ENCODE data around the gene PAQR7. TPM values are rescaled to one million over a fixed set of nuclear protein-coding genes. Genes with fewer than 3 reads are reported as not detected.

The PAQR7 gene
- total RNA-seq, 2 donors from 2014 or later: 5.2 to 6.3 TPM

- H3K4me3 Mint-ChIP-seq: no peak overlapping the region
- H3K27me3 Mint-ChIP-seq: no peaks in the 10 kb centered on the region
- H3K36me3 Mint-ChIP-seq: no peaks in the 10 kb centered on the region
- H3K27ac Mint-ChIP-seq: no peak overlapping the region
- peaks cover 8 to 11% of the 10 kb centered on the region in 2 donors for H3K4me1 Mint-ChIP-seq (ENCODE audit: low read depth in 2 of 2)
- no peaks in the 10 kb centered on the region for H3K9me3 Mint-ChIP-seq
- peak; percentile 98 for ATAC-seq
- DNase-seq (ENCODE audit: low spot score): peak; percentile 87
Observed at GRCh38 chr1:25895365-25895990, 20.0 kb upstream of the PAQR7 start.

GRCh38 chr1:25893116-25893515 is 17.6 kb upstream of the PAQR7 start:
- no peaks in the 10 kb centered on the region for H3K36me3 Mint-ChIP-seq

GRCh38 chr1:25891606-25892005 is 16.1 kb upstream of the PAQR7 start:
- DNase-seq (ENCODE audit: low spot score) (no peak), ATAC-seq (no peak)
- no peaks in the 10 kb centered on the region for H3K27me3 Mint-ChIP-seq
- H3K4me1 Mint-ChIP-seq (ENCODE audit: low read depth in 2 of 2): peaks cover 8 to 11% of the 10 kb centered on the region in 2 donors
- no peaks in the 10 kb centered on the region for H3K36me3 Mint-ChIP-seq
- no peaks in the 10 kb centered on the region for H3K9me3 Mint-ChIP-seq
- no peak overlapping the region for H3K4me3 Mint-ChIP-seq
- H3K27ac Mint-ChIP-seq: no peak overlapping the region

More at GRCh38 chr1:25893116-25893515, 17.6 kb upstream of the PAQR7 start:
- Mint-ChIP-seq H3K9me3 (no peaks in the 10 kb centered on the region), H3K27ac (no peak overlapping the region), H3K4me3 (no peak overlapping the region), H3K4me1 (ENCODE audit: low read depth in 2 of 2) (peaks cover 8 to 11% of the 10 kb centered on the region in 2 donors), H3K27me3 (no peaks in the 10 kb centered on the region)
- DNase-seq (ENCODE audit: low spot score) (no peak), ATAC-seq (no peak)

GRCh38 chr1:25890239-25891034 is 14.9 kb upstream of the PAQR7 start:
- Mint-ChIP-seq H3K4me3 (no peak overlapping the region), H3K27me3 (no peaks in the 10 kb centered on the region), H3K4me1 (ENCODE audit: low read depth in 2 of 2) (peaks cover 4% of the 10 kb centered on the region in 2 donors), H3K36me3 (no peaks in the 10 kb centered on the region), H3K9me3 (no peaks in the 10 kb centered on the region), H3K27ac (no peak overlapping the region)
- ATAC-seq (no peak), DNase-seq (ENCODE audit: low spot score) (no peak)

GRCh38 chr1:25889470-25889869 is 14.0 kb upstream of the PAQR7 start:
- Mint-ChIP-seq H3K4me3 (no peak overlapping the region), H3K9me3 (no peaks in the 10 kb centered on the region), H3K27ac (no peak overlapping the region), H3K27me3 (no peaks in the 10 kb centered on the region), H3K4me1 (ENCODE audit: low read depth in 2 of 2) (no peaks in the 10 kb centered on the region), H3K36me3 (no peaks in the 10 kb centered on the region)
- ATAC-seq (peak in 1 of 2 donors; percentile 29), DNase-seq (ENCODE audit: low spot score) (no peak)

- Mint-ChIP-seq H3K4me1 (ENCODE audit: low read depth in 2 of 2) (no peaks in the 10 kb centered on the region), H3K9me3 (no peaks in the 10 kb centered on the region), H3K27ac (no peak overlapping the region), H3K27me3 (no peaks in the 10 kb centered on the region), H3K36me3 (no peaks in the 10 kb centered on the region), H3K4me3 (no peak overlapping the region)
- ATAC-seq (no peak), DNase-seq (ENCODE audit: low spot score) (no peak)
Observed at GRCh38 chr1:25888426-25888987, 13.0 kb upstream of the PAQR7 start.

- Mint-ChIP-seq H3K36me3 (no peaks in the 10 kb centered on the region), H3K4me1 (ENCODE audit: low read depth in 2 of 2) (no peaks in the 10 kb centered on the region), H3K9me3 (no peaks in the 10 kb centered on the region), H3K27ac (no peak overlapping the region), H3K27me3 (no peaks in the 10 kb centered on the region), H3K4me3 (no peak overlapping the region)
- no peak for ATAC-seq
- no peak for DNase-seq (ENCODE audit: low spot score)
Observed at GRCh38 chr1:25885602-25886001, 10.1 kb upstream of the PAQR7 start.

- ATAC-seq (peak in 1 of 2 donors; percentile 47), DNase-seq (ENCODE audit: low spot score) (no peak)
- H3K9me3 Mint-ChIP-seq: no peaks in the 10 kb centered on the region
- no peaks in the 10 kb centered on the region for H3K36me3 Mint-ChIP-seq
- no peak overlapping the region for H3K27ac Mint-ChIP-seq
- H3K4me1 Mint-ChIP-seq (ENCODE audit: low read depth in 2 of 2): peaks cover 0 to 3% of the 10 kb centered on the region in 2 donors
- no peak overlapping the region for H3K4me3 Mint-ChIP-seq
- no peaks in the 10 kb centered on the region for H3K27me3 Mint-ChIP-seq
Observed at GRCh38 chr1:25881266-25881665, 5.8 kb upstream of the PAQR7 start.

- H3K9me3 Mint-ChIP-seq: no peaks in the 10 kb centered on the region
- H3K4me3 Mint-ChIP-seq: no peak overlapping the region
- ATAC-seq: no peak
- peaks cover 0 to 3% of the 10 kb centered on the region in 2 donors for H3K4me1 Mint-ChIP-seq (ENCODE audit: low read depth in 2 of 2)
- no peaks in the 10 kb centered on the region for H3K27me3 Mint-ChIP-seq
- no peaks in the 10 kb centered on the region for H3K36me3 Mint-ChIP-seq
- DNase-seq (ENCODE audit: low spot score): no peak
- no peak overlapping the region for H3K27ac Mint-ChIP-seq
Observed at GRCh38 chr1:25880518-25880917, 5.0 kb upstream of the PAQR7 start.

- no peak overlapping the region for H3K27ac Mint-ChIP-seq
- DNase-seq (ENCODE audit: low spot score): no peak
- no peaks in the 10 kb centered on the region for H3K36me3 Mint-ChIP-seq
- no peaks in the 10 kb centered on the region for H3K9me3 Mint-ChIP-seq
- peaks cover 4 to 7% of the 10 kb centered on the region in 2 donors for H3K4me1 Mint-ChIP-seq (ENCODE audit: low read depth in 2 of 2)
- ATAC-seq: no peak
- H3K27me3 Mint-ChIP-seq: no peaks in the 10 kb centered on the region
- H3K4me3 Mint-ChIP-seq: no peak overlapping the region
Observed at GRCh38 chr1:25879675-25880074, 4.2 kb upstream of the PAQR7 start.

GRCh38 chr1:25878690-25879089 is 3.2 kb upstream of the PAQR7 start:
- H3K4me3 Mint-ChIP-seq: no peak overlapping the region
- no peak overlapping the region for H3K27ac Mint-ChIP-seq
- H3K27me3 Mint-ChIP-seq: no peaks in the 10 kb centered on the region
- no peaks in the 10 kb centered on the region for H3K36me3 Mint-ChIP-seq
- DNase-seq (ENCODE audit: low spot score) (no peak), ATAC-seq (no peak)
- H3K9me3 Mint-ChIP-seq: no peaks in the 10 kb centered on the region
- peaks cover 4 to 7% of the 10 kb centered on the region in 2 donors for H3K4me1 Mint-ChIP-seq (ENCODE audit: low read depth in 2 of 2)

- H3K4me1 Mint-ChIP-seq (ENCODE audit: low read depth in 2 of 2): peaks cover 4 to 7% of the 10 kb centered on the region in 2 donors
- no peak overlapping the region for H3K27ac Mint-ChIP-seq
- DNase-seq (ENCODE audit: low spot score) (no peak), ATAC-seq (no peak)
- H3K36me3 Mint-ChIP-seq: no peaks in the 10 kb centered on the region
- H3K27me3 Mint-ChIP-seq: no peaks in the 10 kb centered on the region
- H3K9me3 Mint-ChIP-seq: no peaks in the 10 kb centered on the region
- no peak overlapping the region for H3K4me3 Mint-ChIP-seq
Observed at GRCh38 chr1:25877155-25877554, 1.6 kb upstream of the PAQR7 start.

- H3K9me3 Mint-ChIP-seq: no peaks in the 10 kb centered on the region
Observed at GRCh38 chr1:25876693-25877077, 1.2 kb upstream of the PAQR7 start.

More at GRCh38 chr1:25876693-25877077, 1.2 kb upstream of the PAQR7 start:
- peaks cover 4 to 7% of the 10 kb centered on the region in 2 donors for H3K4me1 Mint-ChIP-seq (ENCODE audit: low read depth in 2 of 2)
- H3K27me3 Mint-ChIP-seq: no peaks in the 10 kb centered on the region
- no peaks in the 10 kb centered on the region for H3K36me3 Mint-ChIP-seq
- no peak for ATAC-seq
- DNase-seq (ENCODE audit: low spot score): no peak
- no peak overlapping the region for H3K4me3 Mint-ChIP-seq
- no peak overlapping the region for H3K27ac Mint-ChIP-seq
